ENCODE data around the gene HIVEP1.

GRCh38 chr6:11979866-11980265 is 32.2 kb upstream of the HIVEP1 start:
- no peak for TF ChIP-seq CTCF (conservative IDR thresholded peaks at IDR 0.05; ENCODE audit: low read length)
- TF ChIP-seq EZH2phosphoT487 (IDR thresholded peaks at IDR 0.05; ENCODE audit: borderline replicate concordance, low read depth, low read length) = no peak
